ENCODE measurements around the gene PDE5A.
"Not testable (repeated sequence)": the region's sequence is repeated elsewhere in the genome, so short reads cannot be mapped to it uniquely, and the experiment has no call there.

The PDE5A gene

DNA sequence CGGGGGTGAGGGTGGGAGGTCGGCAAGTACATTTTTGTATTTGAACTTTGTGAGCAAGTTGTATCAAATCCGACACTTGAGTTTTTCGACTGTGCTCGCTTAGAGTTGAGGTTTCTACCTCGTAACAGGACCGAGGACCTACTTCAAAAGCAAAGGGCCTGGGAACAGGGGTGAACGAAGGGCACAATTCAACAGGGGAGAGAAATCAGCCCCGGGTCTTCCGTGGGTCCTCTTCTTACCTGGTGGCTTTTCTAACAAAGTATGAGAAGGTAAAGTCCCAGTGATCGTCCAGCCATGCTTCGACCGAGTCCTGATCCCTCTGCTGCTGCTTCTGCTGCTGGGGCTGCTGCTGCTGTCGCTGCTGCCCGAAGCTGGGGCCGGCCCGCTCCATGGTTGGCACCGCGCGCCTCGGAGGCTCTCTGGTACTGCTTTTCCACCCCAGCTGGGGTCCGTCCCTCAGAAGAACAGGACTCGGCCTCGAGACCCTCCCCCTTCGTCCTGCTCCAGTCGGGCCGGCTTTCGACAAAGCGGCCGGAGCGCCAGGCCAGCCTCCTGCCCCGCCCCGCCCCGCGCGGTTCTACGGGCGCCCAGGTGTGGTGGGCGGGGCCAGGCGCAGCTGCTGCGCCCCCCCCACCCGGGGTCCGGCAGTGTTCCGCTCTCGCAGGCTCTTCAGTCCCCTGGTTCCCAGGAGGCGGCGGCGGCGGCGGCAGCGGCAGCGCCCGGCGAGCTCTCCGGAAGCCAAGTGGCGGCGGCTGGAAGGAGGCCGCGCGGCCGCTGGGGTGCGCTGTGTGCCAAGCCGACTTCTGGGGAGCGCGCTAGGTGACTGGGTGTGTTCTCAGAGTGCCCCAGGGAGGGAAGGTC, at the start of gene PDE5A:
TSS of gene PDE5A (minus strand) at position 524 of the 861 bp plus-strand sequence. CDS start at position 391, 133 bp downstream.
- peak; percentile 59 to 71 (median 60) for DNase-seq (ENCODE audit: low read depth in 2 of 3, low spot score in 1 of 3)

DNA sequence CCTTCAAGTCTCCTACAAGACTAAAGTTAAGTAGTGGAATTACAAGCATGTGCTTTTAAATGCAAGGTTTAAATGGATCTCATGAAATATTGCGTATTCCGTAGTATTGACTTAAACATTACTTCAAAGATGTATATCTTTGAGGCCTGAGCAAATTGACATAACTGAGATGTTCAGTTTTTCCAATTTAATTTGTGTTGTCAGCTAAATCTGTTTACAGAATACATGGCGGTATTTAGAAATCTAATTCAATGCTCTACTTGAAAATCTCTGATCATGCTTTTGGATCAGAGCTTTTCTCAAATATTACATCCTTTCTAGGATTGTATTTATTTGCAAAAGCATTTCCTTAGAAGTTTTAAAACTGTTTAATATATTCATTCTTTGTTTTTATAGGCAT, 47.5 kb upstream of the PDE5A start:
- no peak for DNase-seq (ENCODE audit: low read depth in 2 of 3, low spot score in 1 of 3)

DNA sequence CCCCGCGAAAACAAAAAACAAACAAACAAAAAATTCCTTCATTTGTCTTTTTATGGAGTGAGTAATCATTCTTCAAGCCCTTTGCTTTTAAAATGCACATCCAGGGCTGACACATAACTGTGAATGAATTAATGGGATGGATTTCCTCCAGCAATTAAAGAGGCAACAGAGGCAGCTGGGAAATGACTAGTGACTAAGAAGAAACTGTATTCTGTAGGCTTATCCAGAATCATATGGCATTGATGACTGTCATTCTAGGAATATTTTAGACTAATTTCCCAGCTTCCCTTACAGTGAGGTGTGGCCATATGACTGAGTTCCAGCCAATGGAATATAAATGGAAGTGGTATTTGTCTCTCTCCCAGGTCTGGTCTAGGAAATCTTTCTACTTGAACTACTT, 46.8 kb upstream of the PDE5A start:
- no peak for DNase-seq (ENCODE audit: low read depth in 2 of 3, low spot score in 1 of 3)

DNA sequence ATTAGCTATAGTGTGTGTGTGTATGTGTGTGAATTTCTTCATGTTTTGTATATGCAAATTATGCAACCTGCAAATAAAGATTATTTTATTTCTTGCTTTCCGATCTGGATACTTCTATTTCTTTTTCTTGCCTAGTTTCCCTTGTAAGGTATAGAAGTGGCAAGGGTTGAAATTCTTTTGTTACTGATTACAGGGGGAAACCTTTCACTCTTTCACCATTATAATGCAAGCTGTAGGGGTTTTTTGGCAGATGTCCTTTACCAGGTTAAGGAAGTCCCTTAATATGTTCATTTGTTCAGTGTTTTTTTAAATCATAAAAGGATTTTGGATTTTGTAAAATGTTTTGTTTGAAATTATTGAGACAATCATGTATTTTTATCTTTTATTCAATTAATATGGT, 44.3 kb upstream of the PDE5A start:
- no peak for DNase-seq (ENCODE audit: low read depth in 2 of 3, low spot score in 1 of 3)

DNA sequence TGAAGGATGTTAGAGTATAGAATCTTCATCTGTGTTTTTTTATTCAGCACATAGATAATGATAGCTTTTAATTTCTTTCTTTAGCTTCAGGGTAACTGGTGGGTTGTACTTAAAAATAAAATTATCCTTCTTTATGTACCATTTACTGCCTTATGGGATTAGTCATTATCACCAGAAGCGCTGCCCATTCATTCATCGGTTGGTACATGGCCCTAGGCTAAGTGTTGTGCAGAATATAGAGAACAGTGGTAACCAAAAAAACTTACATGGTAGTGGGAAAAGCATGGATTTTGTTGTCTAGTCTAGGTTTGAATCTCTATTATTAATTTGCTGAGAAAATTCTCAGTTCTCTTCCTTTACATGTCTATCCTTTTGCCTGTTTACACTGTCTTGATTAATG, 43.5 kb upstream of the PDE5A start:
- no peak for DNase-seq (ENCODE audit: low read depth in 2 of 3, low spot score in 1 of 3)

DNA sequence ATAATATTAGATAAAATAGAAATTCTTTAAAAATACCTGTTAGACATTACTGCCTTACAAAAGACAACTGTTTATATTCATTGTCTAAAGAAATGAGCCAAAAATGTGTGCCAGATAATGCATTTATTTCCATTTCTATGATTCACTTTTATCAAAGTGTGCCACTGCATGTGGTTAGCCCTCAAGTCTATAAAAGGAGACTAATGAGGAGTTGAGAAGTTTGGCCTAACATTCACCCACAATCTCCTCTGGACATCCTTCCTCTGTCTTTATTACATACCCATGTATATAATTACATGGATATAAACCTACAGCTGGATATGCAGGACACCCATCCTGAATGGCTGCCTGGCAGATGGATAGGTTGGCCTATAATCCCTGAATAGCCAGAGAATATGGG, 42.6 kb upstream of the PDE5A start:
- no peak for DNase-seq (ENCODE audit: low read depth in 2 of 3, low spot score in 1 of 3)

DNA sequence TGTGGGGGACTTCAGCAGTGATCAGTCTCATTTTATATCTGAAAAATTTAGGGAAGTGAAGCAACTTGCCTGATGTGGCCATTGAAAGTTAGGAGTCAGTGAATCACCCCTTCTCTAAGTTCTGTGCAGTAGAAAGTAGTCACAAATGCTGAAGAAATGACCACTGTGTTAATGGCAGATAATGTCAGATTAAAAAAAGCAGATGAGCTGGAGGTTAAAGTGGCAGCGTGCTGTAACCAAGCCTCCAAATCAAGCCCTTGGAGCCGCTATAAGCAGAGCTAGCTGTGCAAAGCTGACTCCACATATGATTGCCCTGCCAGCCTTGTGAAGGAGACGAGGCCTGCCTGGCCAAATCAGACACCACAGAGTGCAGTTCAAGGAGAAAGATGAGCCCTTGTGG, 39.2 kb upstream of the PDE5A start:
- no peak for DNase-seq (ENCODE audit: low read depth in 2 of 3, low spot score in 1 of 3)

DNA sequence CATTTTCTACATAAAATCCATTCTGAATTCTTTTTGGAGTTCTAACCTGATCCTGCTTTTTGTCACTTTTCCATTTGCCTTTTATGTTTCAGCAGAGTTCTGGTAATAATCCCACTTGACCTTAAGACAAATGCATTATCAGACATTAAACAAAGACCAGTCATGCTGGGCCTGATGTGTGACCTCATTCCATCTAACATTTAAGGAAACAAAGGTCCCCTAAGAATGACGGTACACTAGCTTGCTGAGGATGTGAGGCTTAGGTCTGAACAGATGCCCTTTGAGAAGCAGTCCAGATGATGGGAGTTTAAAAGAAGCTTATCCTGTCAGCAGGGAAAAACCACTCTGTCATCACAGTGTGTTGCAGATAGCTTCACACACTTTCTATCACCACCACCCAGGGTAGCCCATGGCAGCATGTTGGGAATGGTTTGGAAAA, 38.1 kb upstream of the PDE5A start:
- no peak for DNase-seq (ENCODE audit: low read depth in 2 of 3, low spot score in 1 of 3)

DNA sequence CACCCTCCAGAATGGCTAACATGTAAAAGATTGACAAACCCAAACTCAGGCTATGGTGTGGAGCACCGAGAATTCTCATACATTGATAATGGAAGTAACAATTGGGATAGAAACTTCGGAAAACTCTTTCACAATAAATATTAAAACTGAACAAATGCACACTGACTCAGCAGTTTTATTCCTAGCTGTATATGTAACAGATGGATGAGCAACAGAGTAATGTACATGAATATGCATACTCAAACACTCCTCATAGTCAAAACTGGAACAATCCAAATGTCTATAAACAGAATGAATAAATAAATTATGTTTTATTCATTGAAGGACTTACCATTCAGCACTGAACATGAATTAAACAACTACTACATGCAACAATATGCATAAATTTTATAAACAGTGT, 37.1 kb upstream of the PDE5A start:
- DNase-seq (ENCODE audit: low read depth in 2 of 3, low spot score in 1 of 3) = no peak

DNA sequence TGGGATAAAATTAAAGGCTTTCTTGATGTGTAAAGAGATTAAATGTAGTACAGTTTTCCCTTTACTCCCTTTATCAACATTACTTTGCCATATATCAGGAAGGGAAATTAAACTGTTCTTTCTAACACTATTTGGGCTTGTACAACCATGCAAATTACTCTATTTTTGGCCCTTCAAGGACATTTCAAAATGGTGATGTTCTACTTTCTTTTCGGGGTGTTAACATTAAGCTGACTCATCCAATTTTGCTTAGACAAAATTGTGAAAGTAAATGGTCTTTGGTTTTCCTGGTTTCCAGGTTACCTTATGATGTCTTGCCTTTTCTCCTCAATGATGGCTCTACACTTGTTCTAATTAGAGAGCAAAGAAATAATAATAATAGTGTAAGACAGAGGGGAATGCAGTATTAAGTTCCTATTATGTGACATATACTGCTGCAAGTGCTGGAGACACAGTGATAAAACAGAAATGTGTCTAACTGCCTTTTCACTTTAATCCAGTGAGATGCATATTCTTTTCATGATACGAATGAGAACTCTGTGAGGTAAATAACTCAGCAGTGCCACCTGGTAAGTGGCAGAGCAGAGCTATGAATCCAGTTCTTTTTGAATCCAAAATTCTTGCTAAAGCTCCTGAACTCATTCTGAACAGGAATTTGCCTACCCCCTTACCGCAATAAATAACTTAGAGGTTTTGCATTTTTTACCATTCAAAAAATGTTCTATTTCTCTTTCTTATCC, 35.7 kb upstream of the PDE5A start:
- no peak for DNase-seq (ENCODE audit: low read depth in 2 of 3, low spot score in 1 of 3)

DNA sequence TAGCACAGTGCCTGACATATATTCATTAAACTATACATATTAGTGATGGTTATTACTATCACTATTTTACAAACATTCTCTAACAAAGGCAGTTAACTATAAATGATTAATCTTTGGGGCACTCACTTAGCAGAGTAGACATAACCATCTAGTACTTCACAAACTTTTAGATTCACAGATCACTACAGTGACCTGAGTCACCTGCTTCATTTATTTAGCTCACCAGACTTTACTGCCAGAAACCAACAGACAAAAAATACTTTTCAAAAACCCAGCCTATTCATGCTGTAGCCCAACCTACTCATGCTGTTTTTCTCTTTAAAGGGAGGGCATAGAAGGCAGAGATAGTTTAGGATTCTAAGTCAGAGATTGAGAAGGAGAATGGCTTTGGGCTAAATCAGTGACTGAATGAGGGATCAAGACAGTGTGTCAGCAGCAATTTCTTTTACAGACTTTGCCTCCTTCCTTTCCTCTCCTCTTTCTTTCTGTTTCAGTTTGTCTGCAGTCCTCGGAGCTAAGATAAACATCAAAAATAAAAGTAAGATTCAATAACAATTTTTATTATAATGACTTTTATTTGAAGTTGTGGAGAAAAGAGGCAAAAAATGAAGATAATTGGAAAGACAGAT, 34.7 kb upstream of the PDE5A start:
- DNase-seq (ENCODE audit: low read depth in 2 of 3, low spot score in 1 of 3) = no peak

DNA sequence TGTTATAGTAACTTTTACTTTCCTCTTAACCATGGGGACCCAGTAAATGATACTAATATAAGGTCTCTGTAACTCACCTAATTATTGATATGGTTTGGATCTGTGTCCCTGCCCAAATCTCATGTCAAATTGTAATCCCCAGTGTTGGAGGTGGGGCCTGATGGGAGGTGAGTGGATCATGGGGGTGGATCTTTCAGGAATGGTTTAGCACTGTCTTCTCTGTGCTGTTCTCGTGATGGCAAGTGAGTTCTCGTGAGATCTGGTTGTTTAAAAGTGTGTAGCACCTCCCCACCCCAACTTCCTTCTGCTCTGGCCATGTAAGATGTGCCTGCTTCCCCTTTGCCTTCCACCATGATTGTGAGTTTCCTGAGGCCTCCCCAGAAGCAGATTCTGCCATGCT, 34.0 kb upstream of the PDE5A start:
- not testable (repeated sequence) for DNase-seq (ENCODE audit: low read depth in 2 of 3, low spot score in 1 of 3)

DNA sequence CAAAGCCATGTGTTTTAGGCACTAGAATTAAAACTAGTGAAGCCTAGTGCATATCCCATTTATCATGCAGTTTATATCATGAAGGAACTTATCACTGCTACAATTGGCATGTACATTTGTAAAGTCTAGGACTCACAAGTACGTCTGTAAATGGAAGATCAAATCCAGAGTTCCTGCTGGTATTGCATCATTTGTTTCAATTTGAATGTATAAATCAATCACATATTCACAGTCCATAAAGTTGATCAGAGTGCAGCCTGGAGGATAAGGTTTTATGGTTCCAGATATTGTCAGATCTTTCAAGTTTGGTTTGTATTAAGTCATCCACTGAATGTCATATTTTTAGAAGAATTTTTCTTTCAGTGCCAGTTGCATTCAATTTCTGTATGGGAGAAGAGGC, 32.6 kb upstream of the PDE5A start:
- no peak for DNase-seq (ENCODE audit: low read depth in 2 of 3, low spot score in 1 of 3)

DNA sequence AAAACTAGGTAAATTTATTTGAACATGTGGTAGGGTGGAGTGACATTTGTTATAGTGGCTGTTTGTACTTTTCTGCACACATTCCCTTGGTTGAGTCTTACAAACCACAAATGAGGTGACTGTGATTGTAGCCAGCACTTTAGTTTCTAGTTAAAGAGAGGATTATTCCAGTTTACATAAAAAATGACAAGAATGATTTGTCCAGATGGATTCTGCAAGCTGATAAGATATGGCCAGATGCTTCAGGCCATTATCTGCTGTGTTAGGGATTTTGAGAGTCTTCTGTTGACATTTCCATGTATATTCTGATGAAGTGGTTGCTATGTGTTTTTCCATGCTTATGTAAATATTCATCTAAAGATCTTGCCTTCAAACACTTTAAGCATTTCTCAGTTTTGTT, 31.0 kb upstream of the PDE5A start:
- no peak for DNase-seq (ENCODE audit: low read depth in 2 of 3, low spot score in 1 of 3)

DNA sequence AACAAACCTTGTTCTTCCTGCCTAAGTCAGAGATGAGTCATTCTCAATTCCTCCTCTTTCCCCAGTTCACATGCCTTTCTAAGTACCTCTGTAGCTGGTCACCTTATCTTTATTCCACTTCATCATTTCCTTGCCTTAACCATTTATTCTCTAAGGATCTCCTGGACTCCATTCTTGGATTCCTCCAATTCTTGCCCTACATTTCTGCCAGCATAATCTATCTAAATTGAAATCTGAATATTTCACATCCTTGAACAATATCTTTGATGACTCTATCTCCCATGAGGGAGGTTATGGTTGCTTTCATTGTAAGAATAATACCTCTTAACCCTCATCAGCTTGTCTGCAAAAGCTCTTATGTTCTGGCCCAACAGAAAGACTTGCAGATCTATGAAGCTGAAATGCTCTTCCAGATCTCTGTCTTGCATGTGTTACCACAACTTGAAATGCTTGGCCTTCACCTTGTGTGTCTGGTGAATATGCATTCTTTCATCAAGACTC, 28.6 kb upstream of the PDE5A start:
- DNase-seq (ENCODE audit: low read depth in 2 of 3, low spot score in 1 of 3) = no peak

DNA sequence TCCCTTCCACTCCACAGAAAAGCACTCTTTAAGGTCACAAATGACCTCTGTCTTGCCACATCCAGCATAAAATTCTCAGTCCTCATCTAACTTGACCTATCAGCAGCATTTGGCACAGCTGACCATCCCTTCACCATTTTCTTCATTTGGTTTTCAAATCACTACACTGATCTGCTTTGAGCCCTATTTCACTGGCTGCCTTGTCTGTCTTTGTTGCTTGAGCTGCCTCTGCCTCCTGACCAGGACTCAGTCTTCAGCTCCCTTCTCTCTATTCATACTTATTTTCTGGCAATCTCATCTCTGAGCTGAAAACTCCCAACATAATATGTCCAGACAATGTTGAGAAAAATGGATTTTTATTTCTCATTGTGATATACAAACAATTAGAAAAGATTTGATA, 27.7 kb upstream of the PDE5A start:
- DNase-seq (ENCODE audit: low read depth in 2 of 3, low spot score in 1 of 3) = no peak

DNA sequence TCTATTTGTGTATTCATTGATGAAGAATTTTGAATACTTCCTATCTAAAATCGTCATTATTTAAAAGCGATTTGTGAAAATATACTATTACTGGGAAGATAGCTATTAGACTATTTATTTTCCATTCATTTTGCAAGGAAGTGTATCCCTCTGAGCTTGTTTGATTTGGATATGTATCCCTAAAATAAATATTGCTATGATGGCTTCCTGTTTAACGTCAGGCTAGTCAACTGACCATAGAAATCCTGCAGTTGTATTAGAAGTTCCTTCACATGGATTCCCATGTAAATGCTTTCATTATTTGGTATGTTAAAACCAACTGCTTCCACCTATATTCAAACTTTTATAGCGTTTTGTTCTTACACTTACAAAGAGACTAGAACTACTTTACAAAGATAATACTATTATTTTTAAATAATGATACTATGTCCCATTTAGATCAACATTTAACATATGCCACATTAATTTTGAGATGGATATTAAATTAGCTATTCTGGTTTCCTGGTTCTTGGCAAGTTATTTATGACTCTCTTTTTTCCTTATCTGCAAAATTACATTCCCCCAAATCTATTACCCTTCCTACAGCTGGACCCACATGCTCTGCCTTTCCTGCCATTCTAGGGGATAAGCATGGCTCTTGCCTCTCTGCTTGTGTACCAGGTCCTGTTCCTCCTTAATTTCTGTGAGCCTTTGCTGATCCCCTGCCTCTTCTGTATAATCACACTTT, 26.7 kb upstream of the PDE5A start:
- DNase-seq (ENCODE audit: low read depth in 2 of 3, low spot score in 1 of 3) = no peak

DNA sequence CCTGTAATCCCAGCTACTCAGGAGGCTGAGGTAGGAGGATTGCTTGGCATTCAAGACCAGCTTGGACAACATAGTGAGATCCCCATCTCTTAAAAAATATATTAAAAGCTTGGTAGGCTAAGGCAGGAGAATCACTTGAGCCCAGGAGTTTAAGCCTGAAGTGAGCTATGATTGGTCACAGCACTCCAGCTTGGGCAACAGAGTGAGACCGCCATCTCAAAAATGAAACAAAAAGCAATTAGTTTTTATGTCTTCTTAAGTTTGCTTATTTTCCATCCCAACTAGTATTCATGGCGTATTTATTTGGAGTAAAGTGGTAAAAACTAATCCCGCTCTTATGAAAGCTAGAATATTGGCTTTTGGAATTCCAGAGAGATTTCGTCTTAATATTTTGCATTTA, 25.4 kb upstream of the PDE5A start:
- DNase-seq (ENCODE audit: low read depth in 2 of 3, low spot score in 1 of 3) = no peak

DNA sequence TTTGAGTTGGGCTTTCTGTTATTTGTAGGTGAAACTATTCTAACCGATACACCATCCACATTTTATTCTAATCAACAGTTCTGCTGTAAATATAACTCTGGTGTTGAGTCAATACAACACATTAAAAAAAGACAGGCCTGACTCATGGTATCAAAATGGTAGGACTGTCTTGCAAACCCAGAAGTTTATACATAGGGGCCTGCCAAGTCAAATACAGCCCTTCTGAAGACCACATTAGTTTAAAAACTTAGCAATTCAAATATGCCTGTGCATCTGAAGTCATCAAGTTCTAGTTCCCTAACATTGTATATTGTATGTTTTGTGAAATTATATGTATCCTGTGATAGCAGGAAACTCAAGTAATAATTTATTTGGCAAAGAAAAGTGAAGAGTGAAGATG, 24.4 kb upstream of the PDE5A start:
- DNase-seq (ENCODE audit: low read depth in 2 of 3, low spot score in 1 of 3) = no peak

DNA sequence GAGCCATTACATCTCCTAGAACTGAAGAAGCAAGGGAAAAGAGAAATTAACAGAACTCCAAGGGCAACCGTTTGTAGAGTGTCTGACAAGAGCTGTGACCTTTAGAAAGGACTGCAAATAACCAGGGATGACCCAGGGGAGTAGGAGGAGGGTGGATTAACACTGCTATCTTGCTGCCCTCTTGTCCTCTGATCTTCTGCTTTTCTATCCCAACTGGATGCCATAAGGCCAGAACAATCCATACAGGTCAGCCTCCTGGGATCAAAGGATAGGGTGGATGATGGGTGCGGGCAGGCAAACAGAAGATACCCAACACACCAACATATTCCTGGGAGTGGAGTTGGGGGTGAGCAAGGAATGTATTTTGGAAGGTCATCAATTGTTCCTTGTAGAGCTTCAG, 19.8 kb upstream of the PDE5A start:
- DNase-seq (ENCODE audit: low read depth in 2 of 3, low spot score in 1 of 3) = no peak

DNA sequence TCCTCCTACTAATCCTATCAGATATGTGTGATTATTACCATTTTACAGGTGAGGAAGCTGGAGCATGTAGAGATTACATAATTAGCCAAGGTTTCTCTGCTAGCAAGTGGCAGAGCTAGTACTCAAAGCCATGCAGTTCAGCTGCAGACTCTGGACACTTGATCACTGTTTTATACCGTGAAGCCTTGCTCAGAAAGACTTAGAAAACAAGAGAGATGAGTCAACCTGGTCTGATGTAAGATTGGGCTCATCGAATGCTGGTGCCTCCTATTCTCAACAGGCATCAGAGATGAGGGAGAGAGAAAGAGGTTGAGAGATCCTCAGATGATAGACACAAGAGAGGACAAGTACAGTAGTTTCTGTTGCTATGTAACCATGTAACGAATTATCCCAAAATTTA, 19.0 kb upstream of the PDE5A start:
- no peak for DNase-seq (ENCODE audit: low read depth in 2 of 3, low spot score in 1 of 3)

Measured in stimulated activated CD4-positive, alpha-beta T cell treated with anti-CD3 and anti-CD28 coated beads, Interleukin-12 subunit alpha, Interleukin-12 subunit beta, amount 100 ng/mL, for 48 hours (primary cell).